HL-60 (cell line): ENCODE data around the gene ENOX1.

ENCODE experiments used
- GABPA ChIP-seq: IDR thresholded peaks from 2 replicates; pipeline ENCODE4 v1.6.1; 2012; ENCODE audit warnings: low read depth
- POLR2AphosphoS5 ChIP-seq: IDR thresholded peaks from 2 replicates; pipeline ENCODE4 v1.6.1; 2012; ENCODE audit warnings: low read depth
- SPI1 ChIP-seq: IDR thresholded peaks from 2 replicates; pipeline ENCODE4 v1.6.1; 2012; ENCODE audit warnings: low read depth, mild to moderate bottlenecking, borderline replicate concordance
- TF ChIP-seq, protein P1 (sequence below): IDR thresholded peaks from one replicate; pipeline ENCODE4 v1.5.1; 2011; ENCODE audit warnings: low read length, control low read depth, inconsistent platforms; ENCODE audit not compliant: insufficient read depth
- TF ChIP-seq, protein P2 (sequence below): IDR thresholded peaks from 2 replicates; pipeline ENCODE4 v1.6.1; 2012; ENCODE audit warnings: low read depth; ENCODE audit not compliant: insufficient replicate concordance

DNA sequence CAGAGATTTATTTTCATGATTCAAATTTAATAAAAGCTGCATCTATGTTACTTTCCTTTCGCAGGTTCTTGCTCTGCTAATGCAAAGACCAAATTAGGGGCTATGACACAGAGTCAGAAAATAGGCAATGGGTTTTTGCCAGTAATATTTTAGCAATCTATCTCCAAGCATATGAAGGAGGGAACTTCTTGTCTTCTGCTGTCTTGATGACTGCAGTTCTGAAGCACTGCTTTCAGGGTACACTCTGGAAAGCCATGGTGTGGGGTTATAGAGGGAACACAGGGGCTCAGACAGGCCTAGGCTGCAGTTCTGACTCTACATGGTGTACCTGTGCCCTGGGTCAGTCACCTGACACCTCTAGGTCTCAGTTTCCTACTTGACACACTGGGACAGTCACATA lies 500.0 kb downstream of the ENOX1 start:
- TF ChIP-seq, protein P1, sequence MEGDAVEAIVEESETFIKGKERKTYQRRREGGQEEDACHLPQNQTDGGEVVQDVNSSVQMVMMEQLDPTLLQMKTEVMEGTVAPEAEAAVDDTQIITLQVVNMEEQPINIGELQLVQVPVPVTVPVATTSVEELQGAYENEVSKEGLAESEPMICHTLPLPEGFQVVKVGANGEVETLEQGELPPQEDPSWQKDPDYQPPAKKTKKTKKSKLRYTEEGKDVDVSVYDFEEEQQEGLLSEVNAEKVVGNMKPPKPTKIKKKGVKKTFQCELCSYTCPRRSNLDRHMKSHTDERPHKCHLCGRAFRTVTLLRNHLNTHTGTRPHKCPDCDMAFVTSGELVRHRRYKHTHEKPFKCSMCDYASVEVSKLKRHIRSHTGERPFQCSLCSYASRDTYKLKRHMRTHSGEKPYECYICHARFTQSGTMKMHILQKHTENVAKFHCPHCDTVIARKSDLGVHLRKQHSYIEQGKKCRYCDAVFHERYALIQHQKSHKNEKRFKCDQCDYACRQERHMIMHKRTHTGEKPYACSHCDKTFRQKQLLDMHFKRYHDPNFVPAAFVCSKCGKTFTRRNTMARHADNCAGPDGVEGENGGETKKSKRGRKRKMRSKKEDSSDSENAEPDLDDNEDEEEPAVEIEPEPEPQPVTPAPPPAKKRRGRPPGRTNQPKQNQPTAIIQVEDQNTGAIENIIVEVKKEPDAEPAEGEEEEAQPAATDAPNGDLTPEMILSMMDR: no peak
- TF ChIP-seq POLR2AphosphoS5 (no peak), GABPA (no peak), SPI1 (no peak)
- TF ChIP-seq, protein P2, sequence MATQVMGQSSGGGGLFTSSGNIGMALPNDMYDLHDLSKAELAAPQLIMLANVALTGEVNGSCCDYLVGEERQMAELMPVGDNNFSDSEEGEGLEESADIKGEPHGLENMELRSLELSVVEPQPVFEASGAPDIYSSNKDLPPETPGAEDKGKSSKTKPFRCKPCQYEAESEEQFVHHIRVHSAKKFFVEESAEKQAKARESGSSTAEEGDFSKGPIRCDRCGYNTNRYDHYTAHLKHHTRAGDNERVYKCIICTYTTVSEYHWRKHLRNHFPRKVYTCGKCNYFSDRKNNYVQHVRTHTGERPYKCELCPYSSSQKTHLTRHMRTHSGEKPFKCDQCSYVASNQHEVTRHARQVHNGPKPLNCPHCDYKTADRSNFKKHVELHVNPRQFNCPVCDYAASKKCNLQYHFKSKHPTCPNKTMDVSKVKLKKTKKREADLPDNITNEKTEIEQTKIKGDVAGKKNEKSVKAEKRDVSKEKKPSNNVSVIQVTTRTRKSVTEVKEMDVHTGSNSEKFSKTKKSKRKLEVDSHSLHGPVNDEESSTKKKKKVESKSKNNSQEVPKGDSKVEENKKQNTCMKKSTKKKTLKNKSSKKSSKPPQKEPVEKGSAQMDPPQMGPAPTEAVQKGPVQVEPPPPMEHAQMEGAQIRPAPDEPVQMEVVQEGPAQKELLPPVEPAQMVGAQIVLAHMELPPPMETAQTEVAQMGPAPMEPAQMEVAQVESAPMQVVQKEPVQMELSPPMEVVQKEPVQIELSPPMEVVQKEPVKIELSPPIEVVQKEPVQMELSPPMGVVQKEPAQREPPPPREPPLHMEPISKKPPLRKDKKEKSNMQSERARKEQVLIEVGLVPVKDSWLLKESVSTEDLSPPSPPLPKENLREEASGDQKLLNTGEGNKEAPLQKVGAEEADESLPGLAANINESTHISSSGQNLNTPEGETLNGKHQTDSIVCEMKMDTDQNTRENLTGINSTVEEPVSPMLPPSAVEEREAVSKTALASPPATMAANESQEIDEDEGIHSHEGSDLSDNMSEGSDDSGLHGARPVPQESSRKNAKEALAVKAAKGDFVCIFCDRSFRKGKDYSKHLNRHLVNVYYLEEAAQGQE: no peak
